Gastroesophageal sphincter (tissue), 3 donors: ENCODE results near the gene TCF4.

Source experiments
- EP300 ChIP-seq: sonication (generic); formaldehyde crosslinking; IDR thresholded peaks from one replicate; pipeline ENCODE4 v1.6.1; 2017; ENCODE audit warnings: antibody characterized with exemption, mild to moderate bottlenecking
- TF ChIP-seq, protein P1 (sequence below), 4 experiments: fragments of 200-600 bp in 2 of 4; fragments of 450-650 bp in 2 of 4; sonication (generic) in 1 of 4; IDR thresholded peaks; one replicate each; pipeline ENCODE4 v1.5.1; 2017 to 2019; ENCODE audit warnings: antibody characterized with exemption in 4 of 4, mild to moderate bottlenecking in 2 of 4, moderate library complexity in 2 of 4

DNA sequence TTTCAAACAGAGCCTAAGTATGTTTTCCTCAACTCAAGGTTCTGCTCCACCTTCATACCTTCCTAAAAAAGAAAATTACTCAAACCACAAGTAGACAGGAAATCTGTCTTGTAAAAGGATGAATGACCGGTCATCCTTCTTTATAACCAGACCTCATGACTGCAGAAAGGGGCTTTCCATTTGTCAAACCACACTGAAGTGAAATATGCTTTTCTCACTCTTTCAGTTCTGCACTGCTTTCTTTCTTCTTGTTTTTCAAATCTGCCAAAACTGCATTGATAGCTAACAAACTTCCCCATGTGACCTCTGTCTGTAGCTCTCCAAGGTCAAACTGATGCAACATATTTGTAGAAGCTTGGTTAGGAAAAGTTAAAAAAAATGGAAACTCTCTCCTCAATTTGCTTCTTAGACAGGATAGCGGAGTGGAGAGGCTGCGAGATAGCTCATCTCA lies 319.8 kb downstream of the TCF4 start:
- no peak for TF ChIP-seq EP300
- TF ChIP-seq, protein P1, sequence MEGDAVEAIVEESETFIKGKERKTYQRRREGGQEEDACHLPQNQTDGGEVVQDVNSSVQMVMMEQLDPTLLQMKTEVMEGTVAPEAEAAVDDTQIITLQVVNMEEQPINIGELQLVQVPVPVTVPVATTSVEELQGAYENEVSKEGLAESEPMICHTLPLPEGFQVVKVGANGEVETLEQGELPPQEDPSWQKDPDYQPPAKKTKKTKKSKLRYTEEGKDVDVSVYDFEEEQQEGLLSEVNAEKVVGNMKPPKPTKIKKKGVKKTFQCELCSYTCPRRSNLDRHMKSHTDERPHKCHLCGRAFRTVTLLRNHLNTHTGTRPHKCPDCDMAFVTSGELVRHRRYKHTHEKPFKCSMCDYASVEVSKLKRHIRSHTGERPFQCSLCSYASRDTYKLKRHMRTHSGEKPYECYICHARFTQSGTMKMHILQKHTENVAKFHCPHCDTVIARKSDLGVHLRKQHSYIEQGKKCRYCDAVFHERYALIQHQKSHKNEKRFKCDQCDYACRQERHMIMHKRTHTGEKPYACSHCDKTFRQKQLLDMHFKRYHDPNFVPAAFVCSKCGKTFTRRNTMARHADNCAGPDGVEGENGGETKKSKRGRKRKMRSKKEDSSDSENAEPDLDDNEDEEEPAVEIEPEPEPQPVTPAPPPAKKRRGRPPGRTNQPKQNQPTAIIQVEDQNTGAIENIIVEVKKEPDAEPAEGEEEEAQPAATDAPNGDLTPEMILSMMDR (IDR thresholded peaks at IDR 0.05): no peak
